ENCODE measurements around the gene RSPRY1.

DNA sequence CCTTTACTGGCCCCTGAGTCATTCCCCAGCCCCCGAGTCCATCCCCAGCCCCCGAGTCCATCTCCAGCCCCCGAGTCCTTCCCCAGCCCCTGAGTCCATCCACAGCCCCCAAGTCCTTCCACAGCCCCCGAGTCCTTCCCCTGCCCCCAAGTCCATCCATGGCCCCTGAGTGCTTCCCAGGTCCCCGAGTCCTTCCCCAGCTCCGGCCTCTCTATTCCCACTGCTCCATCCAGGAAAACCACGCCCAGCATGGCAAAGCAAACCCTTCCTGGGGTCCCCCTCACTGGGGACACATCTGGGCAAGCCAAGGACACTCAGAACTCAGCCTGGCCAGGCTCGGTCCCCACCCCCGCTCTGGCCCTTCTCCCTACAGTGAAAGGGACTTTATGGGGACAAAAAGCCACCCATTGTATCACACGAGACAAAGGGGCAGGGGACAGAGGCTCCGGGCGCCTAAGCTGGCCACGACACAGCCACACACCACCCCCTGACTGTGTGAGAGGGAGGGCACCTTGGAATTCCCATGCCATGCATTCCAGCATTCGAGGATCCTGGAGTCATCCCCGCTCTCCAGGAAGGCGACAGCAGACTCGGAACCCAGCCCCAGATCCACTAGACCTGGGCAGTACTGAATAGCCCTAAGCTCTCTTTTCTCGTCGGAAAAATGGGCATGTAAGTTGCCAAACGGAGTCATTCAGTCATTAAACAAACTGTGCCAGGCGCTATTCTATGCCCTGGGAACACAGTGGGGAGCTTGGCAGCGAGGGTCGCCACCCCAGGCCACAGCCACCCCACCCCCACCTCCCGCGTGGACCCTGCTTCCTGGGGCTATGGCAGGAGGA lies 84.3 kb downstream of the RSPRY1 start:
- TF ChIP-seq, protein P1, sequence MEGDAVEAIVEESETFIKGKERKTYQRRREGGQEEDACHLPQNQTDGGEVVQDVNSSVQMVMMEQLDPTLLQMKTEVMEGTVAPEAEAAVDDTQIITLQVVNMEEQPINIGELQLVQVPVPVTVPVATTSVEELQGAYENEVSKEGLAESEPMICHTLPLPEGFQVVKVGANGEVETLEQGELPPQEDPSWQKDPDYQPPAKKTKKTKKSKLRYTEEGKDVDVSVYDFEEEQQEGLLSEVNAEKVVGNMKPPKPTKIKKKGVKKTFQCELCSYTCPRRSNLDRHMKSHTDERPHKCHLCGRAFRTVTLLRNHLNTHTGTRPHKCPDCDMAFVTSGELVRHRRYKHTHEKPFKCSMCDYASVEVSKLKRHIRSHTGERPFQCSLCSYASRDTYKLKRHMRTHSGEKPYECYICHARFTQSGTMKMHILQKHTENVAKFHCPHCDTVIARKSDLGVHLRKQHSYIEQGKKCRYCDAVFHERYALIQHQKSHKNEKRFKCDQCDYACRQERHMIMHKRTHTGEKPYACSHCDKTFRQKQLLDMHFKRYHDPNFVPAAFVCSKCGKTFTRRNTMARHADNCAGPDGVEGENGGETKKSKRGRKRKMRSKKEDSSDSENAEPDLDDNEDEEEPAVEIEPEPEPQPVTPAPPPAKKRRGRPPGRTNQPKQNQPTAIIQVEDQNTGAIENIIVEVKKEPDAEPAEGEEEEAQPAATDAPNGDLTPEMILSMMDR (conservative IDR thresholded peaks at IDR 0.05 in 1 of 2, IDR thresholded peaks at IDR 0.05 in 1 of 2; ENCODE audit: low read depth in 1 of 2, low read length in 2 of 2): no peak
- no peak for TF ChIP-seq EZH2 (IDR thresholded peaks at IDR 0.05; ENCODE audit: low read length, missing control alignments)

Data from fibroblast of lung (primary cell).